ENCODE measurements around the gene RAD52.

DNA sequence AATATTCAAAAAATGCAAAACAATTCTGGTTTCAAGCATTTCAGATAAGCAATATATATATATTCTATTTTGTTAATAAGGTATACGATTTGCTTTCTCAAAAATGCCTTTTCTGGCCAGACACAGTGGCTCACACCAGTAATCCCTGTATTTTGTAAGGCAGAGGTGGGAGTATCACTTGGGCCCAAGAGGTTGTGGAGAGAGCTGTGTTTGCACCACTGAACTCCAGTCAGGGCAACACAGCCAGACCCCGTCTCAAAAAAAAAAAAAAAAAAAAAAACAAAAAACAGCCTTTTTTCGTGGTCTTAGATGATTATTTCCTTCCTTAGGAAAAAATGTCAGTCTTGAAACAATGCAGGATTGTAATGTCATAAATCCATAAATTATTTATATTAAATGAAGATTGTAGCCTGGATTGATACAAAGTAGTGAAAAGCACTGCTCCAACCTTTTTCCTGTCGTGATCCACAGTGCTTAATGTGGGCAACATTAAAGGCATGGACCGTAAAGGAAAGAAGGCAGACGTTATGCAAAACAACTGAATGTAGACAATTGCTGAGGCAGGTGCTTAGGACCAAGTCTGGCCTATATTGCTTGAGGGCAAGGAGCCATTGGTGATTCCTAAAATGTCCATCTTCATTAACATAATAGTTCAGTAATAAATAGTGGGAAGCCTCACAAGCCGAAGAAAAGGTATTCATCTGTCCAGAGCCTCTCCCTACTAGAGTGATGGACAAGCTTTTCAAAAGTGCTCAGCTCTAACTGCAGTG lies 36.8 kb downstream of the RAD52 start:
- TF ChIP-seq TAF1 (IDR thresholded peaks at IDR 0.05; ENCODE audit: borderline replicate concordance, insufficient read depth, low read length) (no peak), REST (IDR thresholded peaks at IDR 0.05; ENCODE audit: insufficient read depth in 1 of 2, low read depth in 2 of 2, low read length in 2 of 2) (no peak), POLR2AphosphoS5 (IDR thresholded peaks at IDR 0.05; ENCODE audit: low read depth, low read length) (0 out of 2 replicates have a peak, but pooled peaks have one; percentile 24), SIN3A (IDR thresholded peaks at IDR 0.05; ENCODE audit: borderline replicate concordance, insufficient read depth, low read length) (no peak), FOXP2 (optimal IDR thresholded peaks at IDR 0.05; ENCODE audit: borderline replicate concordance, extremely low read depth, extremely low read length, insufficient read depth) (no peak)

Measured in PFSK-1 (cell line).